OCI-LY7 (cell line): ENCODE measurements around the gene KLF11. TPM values are rescaled to one million over a fixed set of nuclear protein-coding genes. Genes with fewer than 3 reads are reported as not detected.
"Not testable (repeated sequence)": the region's sequence is repeated elsewhere in the genome, so short reads cannot be mapped to it uniquely, and the experiment has no call there.

ENCODE experiments used
- BruUV-seq: library from RNA; stranded (reverse); fragments of 400-500 nt; replicated peaks from 2 replicates; lab custom pipeline; 2021; lab: Mats Ljungman, UMichigan
- CTCF ChIA-PET: fragments of 300-600 bp; sonication (Branson Sonifier 250); formaldehyde crosslinking; loops from one replicate; lab custom pipeline; 2022; ENCODE audit warnings: antibody characterized with exemption; ENCODE audit not compliant: unreplicated experiment; lab: Charles Lee
- POLR2A ChIA-PET: fragments of 300-600 bp; sonication (Branson Sonifier 250); formaldehyde crosslinking; loops from one replicate; lab custom pipeline; 2022; ENCODE audit warnings: antibody characterized with exemption; lab: Charles Lee
- DNase-seq: peaks from one replicate; pipeline ENCODE4 v3.0.0-alpha.2; 2015; ENCODE audit warnings: low spot score
- H2AFZ ChIP-seq: fragments of 200-600 bp; sonication (generic), shearing (Covaris generic); 2 replicates; pipeline ENCODE4 v1.6.1; 2014; ENCODE audit warnings: mild to moderate bottlenecking, antibody characterized with exemption, low read length, moderate library complexity
- H3K27ac ChIP-seq: fragments of 200-600 bp; sonication (generic); 2 replicates; pipeline ENCODE4 v1.5.1; 2014; ENCODE audit warnings: mixed run types, low read depth, mild to moderate bottlenecking, moderate library complexity, low read length, inconsistent platforms; ENCODE audit not compliant: poor library complexity, severe bottlenecking
- H3K36me3 ChIP-seq: fragments of 200-600 bp; sonication (generic); 2 replicates; pipeline ENCODE4 v1.6.1; 2014; ENCODE audit warnings: mild to moderate bottlenecking, antibody characterized with exemption, low read length, moderate library complexity, mixed read lengths; ENCODE audit not compliant: insufficient read depth
- H3K4me1 ChIP-seq: fragments of 200-600 bp; sonication (generic); 2 replicates; pipeline ENCODE4 v1.5.1; 2014; ENCODE audit warnings: mild to moderate bottlenecking, low read length; ENCODE audit not compliant: insufficient read depth, poor library complexity, severe bottlenecking
- H3K4me2 ChIP-seq: fragments of 200-600 bp; sonication (generic); 2 replicates; pipeline ENCODE4 v1.6.1; 2014; ENCODE audit warnings: mild to moderate bottlenecking, low read length
- H3K4me3 ChIP-seq: fragments of 200-600 bp; sonication (generic); 2 replicates; pipeline ENCODE4 v1.5.1; 2014; ENCODE audit warnings: mild to moderate bottlenecking, low read depth, low read length; ENCODE audit not compliant: poor library complexity, severe bottlenecking
- H3K79me2 ChIP-seq: fragments of 200-600 bp; sonication (generic); 2 replicates; pipeline ENCODE4 v1.6.1; 2016; ENCODE audit warnings: low read depth, mild to moderate bottlenecking, low read length, moderate library complexity, mixed read lengths; ENCODE audit not compliant: insufficient read depth
- H3K9me2 ChIP-seq: fragments of 200-600 bp; sonication (generic); 2 replicates; pipeline ENCODE4 v1.6.1; 2016; ENCODE audit warnings: mild to moderate bottlenecking, low read length, mixed read lengths; ENCODE audit not compliant: insufficient read depth
- H3K9me3 ChIP-seq: fragments of 200-600 bp; sonication (generic); 2 replicates; pipeline ENCODE4 v1.6.1; 2014; ENCODE audit warnings: mild to moderate bottlenecking, mixed run types, low read length, mixed read lengths
- H4K20me1 ChIP-seq: fragments of 200-600 bp; sonication (generic); 2 replicates; pipeline ENCODE4 v1.6.1; 2014; ENCODE audit warnings: mild to moderate bottlenecking, antibody characterized with exemption, low read length, moderate library complexity, mixed read lengths; ENCODE audit not compliant: insufficient read depth
- EZH2phosphoT487 ChIP-seq: fragments of 200-600 bp; sonication (generic); IDR thresholded peaks from 2 replicates; pipeline ENCODE4 v1.6.1; 2018; ENCODE audit warnings: low read depth, borderline replicate concordance, mild to moderate bottlenecking, mixed run types, antibody characterized with exemption, low read length, moderate library complexity, mixed read lengths
- intact Hi-C: fragments of 100-400 bp; cut with micrococcal nuclease; formaldehyde crosslinking; loops from one replicate; pipeline ENCODE4 v1.10.0; 2022; ENCODE audit not compliant: unreplicated experiment
- total RNA-seq, 2 experiments: library from RNA; depleted of rRNA in 1 of 2; stranded (reverse); fragments of >200 nt in 1 of 2; shearing (Covaris generic) in 1 of 2; gene quantifications; 2 replicates each; pipeline ENCODE4 v1.2.3, GENCODE V29; 2014 to 2022
- TF ChIP-seq, protein P1 (sequence below): fragments of 200-600 bp; sonication (generic); conservative IDR thresholded peaks from 2 replicates; pipeline ENCODE4 v1.5.1; 2014; ENCODE audit warnings: mild to moderate bottlenecking, antibody characterized with exemption, low read length, moderate library complexity, mixed read lengths

The KLF11 gene
- total RNA-seq, 2 experiments from 2014 or later = 6.5 to 14.9 TPM

DNA sequence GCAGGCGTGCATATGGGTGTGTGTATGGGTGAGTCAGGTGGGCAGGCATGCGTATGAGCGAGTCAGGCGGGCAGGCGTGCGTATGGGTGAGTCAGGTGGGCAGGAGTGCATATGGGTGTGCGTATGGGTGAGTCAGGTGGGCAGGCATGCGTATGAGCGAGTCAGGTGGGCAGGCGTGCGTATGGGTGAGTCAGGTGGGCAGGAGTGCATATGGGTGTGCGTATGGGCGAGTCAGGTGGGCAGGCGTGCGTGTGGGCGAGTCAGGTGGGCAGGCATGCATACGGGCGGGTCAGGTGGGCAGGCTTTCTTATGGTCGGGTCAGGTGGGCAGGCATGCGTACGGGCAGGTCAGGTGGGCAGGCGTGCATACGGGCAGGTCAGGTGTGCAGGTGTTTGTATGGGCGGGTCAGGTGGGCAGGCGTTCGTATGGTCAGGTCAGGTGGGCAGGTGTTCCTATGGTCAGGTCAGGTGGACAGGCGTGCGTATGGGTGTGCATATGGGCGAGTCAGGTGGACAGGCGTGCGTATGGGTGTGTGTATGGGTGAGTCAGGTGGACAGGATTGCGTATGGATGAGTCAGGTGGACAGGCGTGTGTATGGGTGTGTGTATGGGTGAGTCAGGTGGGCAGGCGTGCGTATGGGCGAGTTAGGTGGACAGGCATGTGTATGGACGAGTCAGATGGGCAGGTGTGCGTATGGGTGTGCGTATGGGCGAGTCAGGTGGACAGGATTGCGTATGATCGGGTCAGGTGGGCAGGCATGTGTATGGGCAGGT, 28.7 kb upstream of the KLF11 start:
- POLR2A ChIA-PET = no interaction called here
- BruUV-seq = no TSS peak
- Histone ChIP-seq H3K27ac (no peak overlapping the region), H3K9me3 (no peaks in the 10 kb centered on the region), H4K20me1 (no peaks in the 10 kb centered on the region), H2AFZ (no peak overlapping the region), H3K4me3 (no peak overlapping the region), H3K36me3 (no peaks in the 10 kb centered on the region), H3K4me1 (no peaks in the 10 kb centered on the region), H3K79me2 (no peaks in the 10 kb centered on the region), H3K4me2 (no peak overlapping the region), H3K9me2 (no peaks in the 10 kb centered on the region)
- CTCF ChIA-PET = no interaction called here
- intact Hi-C loops = no loop called here
- DNase-seq = no peak
- TF ChIP-seq EZH2phosphoT487 = no peak
- TF ChIP-seq, protein P1, sequence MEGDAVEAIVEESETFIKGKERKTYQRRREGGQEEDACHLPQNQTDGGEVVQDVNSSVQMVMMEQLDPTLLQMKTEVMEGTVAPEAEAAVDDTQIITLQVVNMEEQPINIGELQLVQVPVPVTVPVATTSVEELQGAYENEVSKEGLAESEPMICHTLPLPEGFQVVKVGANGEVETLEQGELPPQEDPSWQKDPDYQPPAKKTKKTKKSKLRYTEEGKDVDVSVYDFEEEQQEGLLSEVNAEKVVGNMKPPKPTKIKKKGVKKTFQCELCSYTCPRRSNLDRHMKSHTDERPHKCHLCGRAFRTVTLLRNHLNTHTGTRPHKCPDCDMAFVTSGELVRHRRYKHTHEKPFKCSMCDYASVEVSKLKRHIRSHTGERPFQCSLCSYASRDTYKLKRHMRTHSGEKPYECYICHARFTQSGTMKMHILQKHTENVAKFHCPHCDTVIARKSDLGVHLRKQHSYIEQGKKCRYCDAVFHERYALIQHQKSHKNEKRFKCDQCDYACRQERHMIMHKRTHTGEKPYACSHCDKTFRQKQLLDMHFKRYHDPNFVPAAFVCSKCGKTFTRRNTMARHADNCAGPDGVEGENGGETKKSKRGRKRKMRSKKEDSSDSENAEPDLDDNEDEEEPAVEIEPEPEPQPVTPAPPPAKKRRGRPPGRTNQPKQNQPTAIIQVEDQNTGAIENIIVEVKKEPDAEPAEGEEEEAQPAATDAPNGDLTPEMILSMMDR = no peak

DNA sequence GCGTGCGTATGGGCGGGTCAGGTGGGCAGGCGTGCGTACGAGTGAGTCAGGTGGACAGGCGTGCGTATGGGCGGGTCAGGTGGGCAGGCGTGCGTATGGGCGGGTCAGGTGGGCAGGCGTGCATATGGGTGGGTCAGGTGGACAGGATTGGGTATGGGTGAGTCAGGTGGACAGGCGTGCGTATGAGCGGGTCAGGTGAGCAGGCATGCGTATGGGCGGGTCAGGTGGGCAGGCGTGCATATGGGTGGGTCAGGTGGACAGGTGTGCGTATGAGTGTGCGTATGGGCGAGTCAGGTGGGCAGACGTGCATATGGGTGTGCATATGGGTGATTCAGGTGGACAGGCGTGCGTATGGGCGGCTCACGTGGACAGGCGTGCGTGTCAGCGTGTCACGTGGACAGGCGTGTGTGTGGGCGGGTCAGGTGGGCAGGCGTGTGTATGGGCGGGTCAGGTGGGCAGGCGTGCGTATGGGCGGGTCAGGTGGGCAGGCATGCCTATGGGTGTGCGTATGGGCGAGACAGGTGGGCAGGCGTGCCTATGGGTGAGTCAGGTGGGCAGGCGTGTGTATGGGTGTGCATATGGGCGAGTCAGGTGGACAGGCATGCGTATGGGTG, 27.9 kb upstream of the KLF11 start:
- H3K4me2 ChIP-seq, H3K27ac ChIP-seq, H4K20me1 ChIP-seq, CTCF ChIA-PET, H2AFZ ChIP-seq, H3K4me3 ChIP-seq, DNase-seq, H3K9me3 ChIP-seq, BruUV-seq, H3K9me2 ChIP-seq, H3K4me1 ChIP-seq, H3K36me3 ChIP-seq, intact Hi-C loops, H3K79me2 ChIP-seq, POLR2A ChIA-PET: not testable (repeated sequence)

- POLR2A ChIA-PET = no interaction called here
Observed at GRCh38 chr2:10016001-10016801, 27.1 kb upstream of the KLF11 start.

More at GRCh38 chr2:10016001-10016801, 27.1 kb upstream of the KLF11 start:
- Histone ChIP-seq H3K4me2 (no peak overlapping the region), H3K9me2 (no peaks in the 10 kb centered on the region), H3K9me3 (no peaks in the 10 kb centered on the region), H2AFZ (no peak overlapping the region), H3K79me2 (no peaks in the 10 kb centered on the region), H3K27ac (no peak overlapping the region), H3K36me3 (no peaks in the 10 kb centered on the region), H3K4me1 (no peaks in the 10 kb centered on the region), H4K20me1 (no peaks in the 10 kb centered on the region), H3K4me3 (no peak overlapping the region)
- CTCF ChIA-PET = no interaction called here
- no peak for TF ChIP-seq EZH2phosphoT487
- TF ChIP-seq, protein P1 = no peak
- intact Hi-C loops = no loop called here
- no peak for DNase-seq
- BruUV-seq = no TSS peak
